HG03521 (cell line): Measurements from ENCODE around the gene RUNX2.

ENCODE experiments used
- ATAC-seq: cut with Tn5 transposase; IDR thresholded peaks from one replicate; pipeline ENCODE4 v1.9.1; 2021; ENCODE audit warnings: mild to moderate bottlenecking, moderate library complexity; ENCODE audit not compliant: unreplicated experiment

Gene RUNX2

DNA sequence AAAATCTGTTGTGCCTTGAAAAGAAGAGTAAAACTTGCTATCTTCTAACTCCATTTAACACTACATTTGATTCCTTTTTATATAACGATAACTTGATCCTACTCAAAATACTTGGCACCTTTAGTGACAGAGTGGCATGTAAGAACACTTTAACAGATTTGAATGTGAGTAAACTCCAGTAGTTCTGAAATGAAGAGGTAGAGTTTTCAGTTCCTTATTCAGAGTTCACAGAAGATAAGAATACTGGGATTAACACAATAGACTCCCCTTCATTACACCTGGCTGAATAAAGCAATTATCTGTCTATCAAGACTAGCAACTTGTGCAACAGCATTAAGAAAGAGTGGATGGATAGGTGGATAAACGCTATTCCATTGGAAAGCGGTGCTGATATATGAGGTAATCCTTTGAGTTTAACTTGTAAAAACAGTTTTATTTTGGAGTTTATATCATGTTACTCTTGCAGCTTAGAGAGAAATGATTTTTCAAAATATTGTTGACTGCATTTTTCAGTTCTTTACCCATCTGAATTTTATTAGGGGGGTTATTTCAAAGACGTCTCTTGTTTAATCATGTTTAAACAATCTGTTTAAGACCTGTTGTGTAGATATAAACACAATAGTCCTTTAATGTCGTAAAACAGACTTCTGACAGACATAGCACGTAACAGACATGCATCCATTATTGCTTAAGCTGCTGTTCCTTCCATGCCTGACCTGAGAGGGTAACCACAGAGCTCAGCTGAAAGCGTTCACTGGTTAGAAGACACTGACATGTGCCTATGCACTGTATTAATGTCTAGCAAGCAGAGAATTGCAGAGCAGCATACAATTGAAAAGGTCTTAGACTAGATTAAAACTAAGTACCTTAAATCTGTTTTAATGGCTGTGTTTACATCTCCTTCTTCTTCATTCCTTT is 152.0 kb downstream of the RUNX2 start:
- ATAC-seq = peak; percentile 79

GRCh38 chr6:45480752-45481415 is 152.8 kb downstream of the RUNX2 start:
- ATAC-seq = no peak

GRCh38 chr6:45483021-45483420 is 154.9 kb downstream of the RUNX2 start:
- ATAC-seq = no peak

- ATAC-seq = no peak
Measured at GRCh38 chr6:45483501-45483900, 155.4 kb downstream of the RUNX2 start.

DNA sequence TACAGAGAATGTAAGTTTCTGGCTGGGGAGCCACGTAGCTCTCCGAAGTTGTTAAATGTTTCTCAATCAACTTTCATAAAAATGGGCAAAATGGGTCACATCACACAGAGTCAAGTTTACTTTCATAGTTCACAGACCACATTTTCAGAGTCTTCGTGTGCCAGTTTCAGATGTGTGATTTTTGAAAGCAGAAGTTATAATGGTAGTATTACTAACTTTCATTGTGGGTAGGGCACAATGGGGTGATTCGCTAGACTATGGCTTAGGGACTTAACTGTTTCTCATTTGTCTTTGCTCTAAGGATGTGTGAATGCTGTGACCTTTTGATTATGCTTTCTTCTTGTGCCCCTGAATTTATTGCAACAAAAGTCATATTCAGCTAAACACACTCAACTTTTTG is 158.6 kb downstream of the RUNX2 start:
- peak; percentile 56 for ATAC-seq

DNA sequence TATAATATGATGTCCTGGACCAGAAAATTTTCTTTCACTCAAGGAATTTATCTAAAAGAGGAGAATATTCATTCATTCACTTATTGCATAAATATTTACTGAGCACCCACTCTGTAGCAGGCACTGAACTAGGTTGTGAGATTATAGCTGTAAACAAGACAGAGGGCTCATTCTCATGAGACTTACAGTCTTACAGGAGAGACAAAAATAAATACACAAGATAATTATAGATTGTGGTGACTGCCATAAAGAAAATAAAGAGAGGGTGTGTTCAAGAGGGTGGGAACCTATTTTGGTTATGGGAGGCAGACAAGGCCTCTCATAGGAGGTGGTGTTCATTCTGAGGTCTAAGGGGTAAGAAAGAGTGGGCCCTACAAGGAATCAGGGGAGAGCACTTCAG is 159.5 kb downstream of the RUNX2 start:
- no peak for ATAC-seq

GRCh38 chr6:45488269-45488668 is 160.1 kb downstream of the RUNX2 start:
- ATAC-seq = no peak

- no peak for ATAC-seq
Measured at GRCh38 chr6:45488889-45489288, 160.8 kb downstream of the RUNX2 start.

- ATAC-seq = no peak
Measured at GRCh38 chr6:45491048-45491735, 163.1 kb downstream of the RUNX2 start.

- no peak for ATAC-seq
Measured at GRCh38 chr6:45491874-45492273, 163.7 kb downstream of the RUNX2 start.

- no peak for ATAC-seq
Measured at GRCh38 chr6:45493761-45494160, 165.6 kb downstream of the RUNX2 start.

- no peak for ATAC-seq
Measured at GRCh38 chr6:45494416-45495135, 166.4 kb downstream of the RUNX2 start.

GRCh38 chr6:45495429-45496084 is 167.4 kb downstream of the RUNX2 start:
- ATAC-seq = no peak

DNA sequence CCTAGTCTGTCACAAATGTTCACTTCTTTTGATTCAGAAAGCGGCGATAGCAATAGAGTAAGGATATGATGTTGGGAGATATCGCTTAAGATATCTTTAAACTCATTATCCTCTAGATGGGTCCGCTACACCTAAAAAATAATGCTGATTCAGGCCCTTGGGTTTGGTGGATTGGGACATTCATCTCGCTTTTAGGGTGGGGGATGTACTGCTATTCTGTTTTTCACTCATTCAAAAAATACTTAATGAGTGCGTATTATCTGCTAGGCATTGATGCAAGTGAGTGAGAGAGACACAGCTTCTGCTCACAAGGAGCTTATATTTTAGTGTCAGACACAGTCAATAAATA is 167.9 kb downstream of the RUNX2 start:
- ATAC-seq = no peak

- no peak for ATAC-seq
Measured at GRCh38 chr6:45498591-45498990, 170.5 kb downstream of the RUNX2 start.

GRCh38 chr6:45500924-45501816 is 173.0 kb downstream of the RUNX2 start:
- no peak for ATAC-seq

- no peak for ATAC-seq
Measured at GRCh38 chr6:45502456-45502855, 174.3 kb downstream of the RUNX2 start.

- ATAC-seq = no peak
Measured at GRCh38 chr6:45504947-45505346, 176.8 kb downstream of the RUNX2 start.

GRCh38 chr6:45505470-45505869 is 177.3 kb downstream of the RUNX2 start:
- no peak for ATAC-seq

- ATAC-seq = no peak
Measured at GRCh38 chr6:45507186-45507585, 179.1 kb downstream of the RUNX2 start.
